Muscle of arm (tissue), 12 donors: ENCODE data around the gene ZNF408. TPM values are rescaled to one million over a fixed set of nuclear protein-coding genes. Genes with fewer than 3 reads are reported as not detected.
"Not testable (repeated sequence)": the region's sequence is repeated elsewhere in the genome, so short reads cannot be mapped to it uniquely, and the experiment has no call there.

Source experiments
- DNase-seq: peaks from one replicate; pipeline ENCODE4 v3.0.0-alpha.2; 2013
- polyA plus RNA-seq, 12 donors: library from polyadenylated mRNA; unstranded; fragments of 120-200 nt; gene quantifications; one replicate each; pipeline ENCODE4 v1.2.1, GENCODE V29; 2013; ENCODE audit not compliant: insufficient read length in 12 of 12

Gene ZNF408
- polyA plus RNA-seq, 12 donors = 5.1 to 14.1 (median 6.6) TPM; not detected in 1

DNA sequence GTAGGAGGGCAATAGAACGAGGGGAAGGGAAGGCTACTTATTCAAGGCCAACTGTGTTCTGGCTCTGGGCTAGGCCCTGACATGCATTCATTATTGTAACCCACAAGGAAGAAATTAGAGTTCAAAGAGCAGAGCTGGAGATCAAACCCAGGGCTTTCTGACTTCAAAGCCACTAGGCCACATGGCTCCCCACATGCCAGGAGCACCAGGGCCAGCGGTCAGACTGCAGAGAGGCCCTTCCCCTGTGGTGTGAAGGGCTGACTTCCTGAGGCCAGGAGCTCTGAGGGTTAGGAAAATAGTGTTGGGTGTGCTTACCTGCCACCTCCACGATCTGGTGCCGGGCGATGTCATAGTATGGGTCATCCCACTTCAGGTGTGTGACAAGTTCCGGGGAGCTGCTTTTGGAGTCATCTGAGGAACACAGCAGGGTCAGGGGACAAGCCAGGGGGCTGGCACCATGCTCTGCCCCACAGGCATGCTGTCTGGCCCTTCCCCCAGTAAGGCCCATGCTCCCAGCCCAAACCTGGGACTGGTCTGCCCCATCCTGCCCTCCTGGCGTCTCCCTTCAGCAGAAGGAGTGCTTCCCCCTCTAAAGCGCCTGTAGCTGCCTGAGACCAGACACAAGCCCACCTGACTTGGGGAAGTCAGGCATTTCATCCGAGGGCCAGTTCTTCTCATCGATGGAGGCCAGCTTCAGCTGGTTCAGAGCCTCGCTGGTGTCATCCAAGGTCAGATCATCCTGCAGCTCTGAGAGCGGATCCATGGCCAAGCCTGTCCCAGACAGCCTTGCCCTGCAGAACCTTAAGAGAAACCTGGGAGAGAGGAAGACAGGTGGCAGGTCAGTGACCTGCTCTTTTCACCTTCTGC is 5.3 kb upstream of the ZNF408 start:
- no peak for DNase-seq

DNA sequence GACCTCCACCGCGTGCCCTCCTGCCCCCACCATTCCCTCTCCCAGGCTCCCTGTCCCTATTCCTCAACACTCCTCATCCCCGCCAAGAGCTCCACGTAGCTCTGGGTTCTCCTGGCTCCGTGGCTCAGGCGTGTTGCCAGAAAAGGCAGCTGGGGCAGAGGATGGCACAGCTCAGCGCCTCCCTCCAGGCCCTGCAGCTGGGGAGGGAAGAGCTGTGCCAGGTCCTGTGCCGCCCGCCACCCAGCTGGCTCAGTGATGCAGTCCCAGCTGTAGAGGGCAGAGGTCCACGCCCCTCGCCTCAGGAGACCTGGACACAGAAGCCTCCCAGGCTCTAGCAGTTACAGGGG is 4.6 kb upstream of the ZNF408 start:
- DNase-seq = peak; percentile 58

DNA sequence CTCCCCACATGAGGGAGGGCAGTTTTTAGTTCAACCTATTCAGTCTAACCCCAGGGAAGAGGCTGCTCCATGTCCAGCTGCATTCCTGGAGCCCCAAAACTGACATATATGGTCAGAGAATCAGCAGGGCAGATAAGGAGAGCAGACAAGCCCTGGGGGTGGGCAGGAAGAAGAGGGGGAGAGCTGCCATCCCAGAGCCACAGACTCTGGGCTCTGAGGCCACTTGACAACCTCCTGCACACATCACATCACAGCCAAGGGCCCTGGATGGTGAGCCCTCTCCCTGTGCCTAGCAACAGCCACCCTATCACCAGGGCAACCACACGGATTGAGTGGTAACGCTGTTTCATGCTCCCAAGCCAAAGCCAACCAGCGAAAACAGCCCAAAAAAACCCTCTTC is 3.5 kb upstream of the ZNF408 start:
- DNase-seq = no peak

DNA sequence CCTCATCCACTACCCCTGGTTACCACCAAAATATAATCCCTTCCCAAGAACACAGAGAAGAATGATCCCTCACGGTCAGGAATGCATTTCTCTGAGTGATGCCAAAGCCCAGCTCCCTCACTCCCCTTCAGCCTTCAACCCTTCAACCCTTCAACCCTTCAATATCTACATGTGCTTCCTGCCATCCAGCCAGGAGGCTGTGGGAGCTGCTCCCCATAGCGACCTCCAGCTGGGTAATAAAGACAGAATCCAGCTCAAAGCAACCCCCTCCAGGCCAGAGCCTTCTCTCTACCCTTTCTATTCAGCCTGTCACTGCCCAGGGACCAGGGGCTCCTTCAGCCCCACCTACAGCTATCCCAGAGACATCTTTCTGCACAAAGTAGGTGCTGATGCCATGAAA is 3.1 kb upstream of the ZNF408 start:
- DNase-seq = no peak

DNA sequence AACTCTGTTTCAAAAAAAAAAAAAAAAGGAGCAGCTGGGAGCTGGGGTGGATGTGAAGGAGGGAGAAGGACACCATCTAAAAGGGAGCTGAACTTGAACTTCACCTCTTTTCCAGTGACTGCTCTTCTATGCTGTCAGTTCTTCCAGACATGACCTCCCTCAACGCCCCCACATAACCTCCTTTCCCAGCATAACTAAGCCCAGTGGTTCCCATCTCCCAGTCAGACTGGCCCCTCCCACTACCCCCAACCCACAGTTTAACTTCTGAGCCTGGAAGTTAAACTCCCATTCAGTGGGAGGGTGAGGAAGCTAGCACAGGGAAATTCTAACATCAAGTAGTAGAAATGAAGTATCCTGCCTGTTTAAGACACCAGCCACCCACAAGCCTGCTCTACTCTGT is 2.2 kb upstream of the ZNF408 start:
- DNase-seq = no peak

DNA sequence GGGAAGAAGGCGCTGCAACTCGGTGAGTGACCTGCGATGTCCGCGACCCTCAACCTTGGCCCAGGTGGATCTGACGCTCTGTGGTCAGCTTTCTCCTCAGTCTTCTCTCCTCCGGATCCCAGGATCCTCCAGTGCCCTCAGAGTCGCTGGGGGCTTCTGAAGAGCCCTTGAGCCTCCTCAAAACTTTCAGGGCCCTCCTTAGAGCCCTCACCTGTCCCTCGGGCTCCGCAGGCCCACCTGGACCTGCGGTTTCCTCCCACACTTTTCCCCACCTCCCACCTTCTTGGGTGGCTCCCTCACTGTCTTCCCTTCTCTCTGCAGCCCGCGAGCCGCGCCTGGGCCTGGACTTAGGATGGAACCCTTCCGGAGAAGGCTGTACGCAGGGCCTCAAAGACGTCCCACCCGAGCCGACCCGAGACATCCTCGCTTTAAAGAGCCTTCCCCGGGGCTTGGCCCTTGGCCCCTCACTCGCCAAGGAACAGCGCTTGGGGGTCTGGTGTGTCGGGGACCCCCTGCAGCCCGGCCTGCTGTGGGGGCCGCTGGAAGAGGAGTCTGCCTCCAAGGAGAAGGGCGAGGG is 335 bp downstream of the ZNF408 start:
- DNase-seq = no peak

DNA sequence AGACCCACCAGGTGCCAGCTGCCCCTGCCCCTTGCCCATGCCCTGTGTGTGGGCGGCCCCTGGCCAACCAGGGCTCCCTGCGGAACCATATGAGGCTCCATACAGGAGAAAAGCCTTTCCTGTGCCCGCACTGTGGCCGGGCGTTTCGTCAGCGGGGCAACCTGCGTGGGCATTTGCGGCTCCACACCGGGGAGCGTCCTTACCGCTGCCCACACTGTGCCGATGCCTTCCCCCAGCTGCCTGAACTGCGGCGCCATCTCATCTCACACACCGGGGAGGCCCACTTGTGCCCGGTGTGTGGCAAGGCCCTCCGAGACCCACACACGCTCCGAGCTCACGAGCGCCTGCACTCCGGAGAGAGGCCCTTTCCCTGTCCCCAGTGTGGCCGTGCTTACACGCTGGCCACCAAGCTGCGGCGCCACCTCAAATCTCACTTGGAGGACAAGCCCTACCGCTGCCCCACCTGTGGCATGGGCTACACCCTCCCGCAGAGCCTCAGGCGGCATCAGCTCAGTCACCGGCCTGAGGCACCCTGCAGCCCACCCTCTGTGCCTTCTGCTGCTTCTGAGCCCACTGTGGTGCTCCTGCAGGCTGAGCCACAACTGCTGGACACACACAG is 4.3 kb downstream of the ZNF408 start:
- DNase-seq = no peak

DNA sequence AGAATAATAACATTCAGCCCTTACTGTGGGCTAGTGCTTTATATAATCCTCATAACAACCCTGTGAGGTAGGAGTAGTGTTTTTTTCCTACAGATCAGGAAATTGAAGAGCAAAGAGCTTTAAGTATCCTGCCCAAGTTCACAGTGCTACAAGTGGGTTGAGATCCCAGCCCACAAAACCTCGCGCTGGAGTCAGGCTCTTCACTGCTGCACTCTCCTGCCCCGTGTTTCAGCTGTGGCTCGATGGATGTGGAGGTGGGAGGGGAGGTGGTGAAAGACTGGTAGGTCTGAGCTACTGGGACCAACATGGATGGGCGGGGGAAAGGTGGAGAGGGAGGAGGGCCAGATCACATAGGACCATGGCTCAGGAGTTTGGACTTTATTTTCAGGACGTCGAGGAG is 6.1 kb downstream of the ZNF408 start:
- no peak for DNase-seq

DNA sequence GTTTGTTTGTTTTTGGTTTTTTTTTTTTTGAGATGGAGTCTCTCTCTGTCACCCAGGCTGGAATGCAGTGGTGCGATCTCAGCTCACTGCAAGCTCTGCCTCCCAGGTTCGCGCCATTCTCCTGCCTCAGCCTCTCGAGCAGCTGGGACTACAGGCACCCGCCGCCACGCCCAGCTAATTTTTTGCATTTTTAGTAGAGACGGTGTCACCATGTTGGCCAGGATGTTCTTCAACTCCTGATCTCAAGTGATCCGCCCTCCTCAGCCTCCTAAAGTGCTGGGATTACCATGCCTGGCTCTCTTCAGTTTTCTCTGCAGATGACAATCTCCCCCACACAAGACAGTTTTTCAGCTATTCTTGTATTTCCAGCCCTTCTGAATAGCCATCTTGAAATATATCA is 8.5 kb downstream of the ZNF408 start:
- DNase-seq = not testable (repeated sequence)

DNA sequence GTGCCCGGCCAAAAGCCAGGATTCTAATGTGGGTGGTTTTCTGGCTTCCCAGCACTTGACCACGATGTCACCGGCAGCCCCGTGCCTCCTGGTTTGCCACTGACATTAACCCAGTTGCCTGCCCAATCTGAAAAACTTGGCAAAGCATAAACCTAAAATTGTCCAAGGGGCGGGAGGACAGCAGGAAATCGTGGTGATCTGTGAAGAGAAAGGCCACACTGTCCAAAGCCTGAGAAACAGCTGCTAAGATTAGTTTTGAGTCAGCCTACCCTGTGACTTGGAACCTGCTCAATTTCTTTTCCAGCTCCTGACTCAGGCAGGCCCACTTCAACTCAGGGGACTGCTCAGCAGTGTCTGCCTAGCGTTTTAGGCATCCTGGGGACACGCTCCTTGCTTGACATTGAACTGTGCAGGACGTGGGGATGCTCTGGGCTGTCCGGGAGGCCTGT is 10.0 kb downstream of the ZNF408 start:
- peak; percentile 74 for DNase-seq

DNA sequence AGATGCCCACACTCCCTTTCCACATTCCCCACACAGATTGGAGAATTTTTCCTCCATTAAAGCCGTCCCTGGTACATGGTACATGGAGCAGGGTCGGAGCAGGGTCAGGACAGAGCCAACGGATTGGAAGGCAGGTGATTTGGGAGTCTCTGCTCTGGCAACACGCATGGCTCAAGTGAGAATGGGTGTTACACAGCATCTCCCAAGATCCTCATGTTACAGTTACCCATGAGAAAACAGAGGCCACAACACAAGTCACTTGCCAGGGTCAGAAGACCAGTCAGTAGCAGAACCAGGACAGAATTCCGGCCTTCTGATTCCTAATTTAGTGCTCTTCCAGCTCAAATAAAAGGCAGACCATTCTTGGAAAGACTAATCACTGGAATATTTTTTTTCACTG is 10.5 kb downstream of the ZNF408 start:
- peak; percentile 4 for DNase-seq

DNA sequence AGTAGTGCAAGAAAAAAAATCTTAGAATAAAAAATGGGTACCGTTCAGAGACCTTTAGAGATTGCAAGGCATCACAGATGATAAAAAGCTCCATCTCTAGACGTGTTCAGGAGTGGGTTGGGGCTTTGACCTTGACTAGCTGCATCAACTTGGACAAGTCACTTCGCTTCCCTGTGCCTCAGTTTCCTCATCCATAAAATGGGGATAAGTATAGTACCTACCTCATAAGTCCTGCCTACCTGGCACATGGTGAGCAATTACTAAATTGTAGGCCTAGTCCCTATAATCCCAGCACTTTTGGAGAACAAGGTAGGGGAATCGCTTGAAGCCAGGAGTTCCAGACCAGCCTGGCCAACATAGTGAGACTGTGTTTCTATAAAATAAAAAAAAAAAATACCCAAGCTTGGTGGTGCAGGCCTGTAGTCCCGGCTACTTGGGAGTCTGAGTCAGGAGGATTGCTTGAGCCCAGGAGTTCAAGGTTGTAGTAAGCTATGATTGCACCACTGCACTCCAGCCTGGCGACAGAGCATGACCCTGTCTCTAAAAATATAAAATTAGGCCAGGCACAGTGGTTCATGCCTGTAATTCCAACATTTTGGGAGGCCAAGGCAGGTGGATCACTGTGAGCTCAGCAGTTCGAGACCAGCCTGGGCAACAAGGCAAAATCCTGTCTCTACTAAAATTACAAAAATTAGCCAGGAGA is 12.2 kb downstream of the ZNF408 start:
- no peak for DNase-seq

DNA sequence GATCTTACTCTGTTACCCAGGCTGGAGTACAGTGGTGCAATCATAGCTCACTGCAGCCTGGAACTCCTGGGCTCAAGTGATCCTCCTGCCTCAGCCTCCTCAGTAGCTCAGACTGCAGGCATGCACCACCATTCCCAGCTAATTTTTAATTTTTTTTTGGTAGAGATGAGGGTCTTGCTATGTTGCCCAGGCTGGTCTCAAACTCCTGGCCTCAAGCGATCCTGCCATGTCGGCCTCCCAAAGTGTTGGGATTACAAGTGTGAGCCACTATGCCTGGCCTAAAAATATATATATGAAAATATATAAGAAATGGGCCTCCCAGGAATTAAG is 17.0 kb downstream of the ZNF408 start:
- DNase-seq = not testable (repeated sequence)

DNA sequence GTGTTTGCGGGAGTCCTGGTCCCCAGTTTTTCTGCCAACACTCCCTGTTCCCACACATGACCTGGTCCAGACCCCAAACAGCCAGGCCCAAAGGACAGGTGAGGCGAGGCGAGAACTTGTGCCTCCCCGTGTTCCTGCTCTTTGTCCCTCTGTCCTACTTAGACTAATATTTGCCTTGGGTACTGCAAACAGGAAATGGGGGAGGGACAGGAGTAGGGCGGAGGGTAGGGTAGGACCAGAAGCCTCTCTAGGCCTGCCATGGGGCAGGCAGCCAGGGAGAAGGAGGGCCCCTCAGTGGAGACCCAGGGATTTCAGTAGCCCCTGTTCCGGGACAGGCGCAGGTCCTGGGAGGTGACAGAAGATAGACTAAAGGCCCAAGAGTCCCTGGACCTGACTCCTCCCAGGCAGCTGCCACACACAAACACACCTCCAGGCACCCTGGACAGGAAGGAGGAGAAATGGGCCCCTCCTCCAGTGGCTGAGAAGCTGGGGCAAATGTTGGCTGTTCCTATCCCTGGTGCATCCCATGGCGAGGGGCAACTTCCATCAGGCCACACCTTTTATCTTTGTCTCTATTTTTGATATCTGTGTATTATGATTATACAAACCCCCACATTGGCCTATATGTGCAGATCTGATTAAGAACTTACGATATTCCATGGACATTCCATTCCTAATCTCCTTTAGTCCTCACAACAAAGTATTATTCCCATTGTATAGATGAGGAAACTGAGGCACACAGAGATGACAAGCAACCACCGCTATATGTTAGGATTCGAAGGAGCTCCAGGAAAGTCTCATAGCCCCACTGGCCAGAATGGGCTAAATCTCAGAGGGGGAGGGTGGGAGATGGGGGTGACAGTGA is 17.6 kb downstream of the ZNF408 start:
- DNase-seq = no peak

DNA sequence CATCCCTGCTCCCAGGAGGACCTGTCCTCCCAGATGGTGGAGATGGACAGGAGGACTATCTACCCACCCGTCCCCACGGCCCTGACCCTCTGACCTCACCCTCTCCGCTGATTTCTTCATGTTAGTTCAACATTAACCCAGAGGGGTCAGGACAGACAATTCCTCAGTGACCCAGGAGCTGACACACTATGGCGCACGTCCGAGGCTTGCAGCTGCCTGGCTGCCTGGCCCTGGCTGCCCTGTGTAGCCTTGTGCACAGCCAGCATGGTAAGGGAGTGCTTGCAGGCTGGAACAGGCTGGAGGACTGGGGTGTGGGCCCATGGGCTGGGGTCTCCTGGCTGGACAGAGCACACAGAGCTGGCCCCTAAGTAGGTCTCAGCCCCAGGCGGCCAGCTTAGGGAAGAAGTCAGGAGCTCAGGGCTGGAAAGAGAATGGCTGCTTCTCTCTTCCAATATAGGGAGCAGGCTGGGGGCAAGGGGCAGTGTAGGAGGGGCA is 18.3 kb downstream of the ZNF408 start, which contains the start of gene F2:
F2 (plus strand) TSS at position 166 of the 495 bp plus-strand sequence; CDS start at position 189, 23 bp downstream.
- no peak for DNase-seq

DNA sequence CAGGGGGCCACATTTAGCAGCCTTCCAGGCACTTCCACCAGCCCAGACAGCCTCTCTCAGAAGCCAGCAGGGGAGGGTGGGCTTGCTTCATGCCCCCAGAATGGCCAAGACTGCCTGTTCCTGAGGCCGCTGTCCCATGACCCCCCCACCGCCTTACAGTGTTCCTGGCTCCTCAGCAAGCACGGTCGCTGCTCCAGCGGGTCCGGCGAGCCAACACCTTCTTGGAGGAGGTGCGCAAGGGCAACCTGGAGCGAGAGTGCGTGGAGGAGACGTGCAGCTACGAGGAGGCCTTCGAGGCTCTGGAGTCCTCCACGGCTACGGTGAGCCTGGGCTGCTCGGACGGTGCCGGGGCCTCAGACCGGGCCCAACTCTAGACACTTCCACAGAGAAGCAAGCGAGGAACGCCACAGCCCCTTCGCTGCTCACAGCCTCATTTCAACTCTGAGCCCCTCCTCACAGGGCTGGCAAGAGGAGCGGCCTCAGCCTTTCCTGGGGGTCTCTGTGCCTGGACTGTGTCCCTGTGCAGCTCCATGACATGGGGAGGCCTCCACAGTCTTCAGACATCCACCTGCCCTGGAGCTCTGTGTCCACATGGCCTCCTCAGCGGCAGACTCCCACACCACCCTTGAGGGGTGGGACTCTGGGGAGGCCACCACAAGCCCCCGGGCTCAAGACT is 18.9 kb downstream of the ZNF408 start:
- DNase-seq = no peak

DNA sequence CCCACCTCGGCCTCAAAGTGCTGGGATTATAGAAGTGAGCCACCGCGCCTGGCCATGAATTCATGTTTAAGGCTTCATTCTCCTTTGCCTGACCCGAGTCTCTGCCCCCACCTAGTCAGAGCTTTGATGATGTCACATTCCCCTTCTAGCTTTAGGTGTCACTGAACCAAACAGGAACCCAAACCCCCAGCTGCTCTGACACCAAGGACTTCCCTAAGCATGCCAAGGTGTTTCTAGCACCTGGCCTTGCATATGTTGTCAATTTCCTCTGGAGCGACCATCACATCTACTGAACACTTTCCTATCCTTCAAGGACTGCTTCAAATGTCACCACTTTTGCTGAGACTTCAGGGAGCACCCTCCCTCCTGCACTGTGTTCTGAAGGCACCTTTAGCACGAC is 20.5 kb downstream of the ZNF408 start:
- no peak for DNase-seq

DNA sequence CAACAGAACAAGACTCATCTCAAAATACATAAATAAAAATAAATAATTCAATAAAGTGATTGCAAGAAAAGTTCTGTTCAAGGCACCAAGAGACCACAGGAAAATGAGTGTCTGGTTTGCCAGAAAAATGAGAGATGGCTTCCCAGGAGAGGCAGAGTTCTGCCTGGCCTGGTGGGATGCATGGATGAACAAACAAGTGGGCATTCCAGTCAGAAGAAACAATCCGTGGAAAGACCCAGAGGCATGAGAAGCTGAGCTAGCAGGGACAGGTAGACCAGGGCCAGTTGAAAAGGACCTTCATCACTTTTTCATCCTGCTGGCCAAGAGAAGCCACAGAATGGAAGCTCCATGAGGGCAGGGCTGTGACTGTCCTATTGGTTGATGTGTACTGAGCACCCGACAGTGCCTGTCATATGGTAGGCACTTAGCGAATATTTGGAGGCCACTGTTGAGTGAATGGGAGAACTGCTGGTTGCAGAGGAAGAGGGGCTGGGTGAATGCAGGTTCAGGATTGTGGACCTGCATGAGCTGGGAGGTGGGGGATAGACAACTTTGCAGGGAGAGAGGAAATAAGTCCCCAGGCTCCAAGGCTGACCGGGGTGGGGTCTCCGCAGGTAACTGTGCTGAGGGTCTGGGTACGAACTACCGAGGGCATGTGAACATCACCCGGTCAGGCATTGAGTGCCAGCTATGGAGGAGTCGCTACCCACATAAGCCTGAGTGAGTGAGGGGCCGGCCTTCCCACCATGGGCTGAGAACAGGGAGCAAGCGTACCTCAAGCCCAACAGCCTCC is 21.9 kb downstream of the ZNF408 start:
- no peak for DNase-seq

DNA sequence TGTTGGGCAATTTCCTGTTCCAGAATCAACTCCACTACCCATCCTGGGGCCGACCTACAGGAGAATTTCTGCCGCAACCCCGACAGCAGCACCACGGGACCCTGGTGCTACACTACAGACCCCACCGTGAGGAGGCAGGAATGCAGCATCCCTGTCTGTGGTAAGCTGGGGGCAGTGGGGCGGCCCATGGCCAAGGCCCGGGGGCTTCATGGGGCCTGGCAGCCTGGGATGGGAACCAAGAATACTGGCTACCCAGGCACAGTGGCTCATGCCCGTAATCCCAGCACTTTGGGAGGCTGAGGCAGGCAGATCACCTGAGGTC is 22.5 kb downstream of the ZNF408 start:
- no peak for DNase-seq

DNA sequence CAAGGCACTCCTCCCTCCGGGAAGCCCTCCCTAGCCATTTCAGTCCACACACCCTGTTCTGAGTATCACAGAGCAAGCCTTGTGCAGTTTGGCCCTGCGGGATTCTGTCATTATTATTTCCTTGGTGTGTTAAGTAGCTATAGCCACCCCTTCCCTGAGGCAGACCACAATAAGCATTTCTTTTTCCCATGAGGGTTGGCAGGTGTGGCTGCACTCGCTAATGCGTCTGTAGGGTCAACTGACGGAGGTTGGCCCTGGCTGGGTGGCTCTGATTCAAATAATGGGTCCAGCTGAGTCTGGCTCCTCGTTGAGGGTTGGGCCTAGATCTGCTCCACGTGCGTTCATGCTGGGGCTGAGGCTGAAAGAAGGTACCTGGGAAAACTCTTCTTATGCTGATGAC is 23.3 kb downstream of the ZNF408 start:
- DNase-seq = no peak
